Activated naive CD4-positive, alpha-beta T cell treated with Interleukin-2 at 50 U/mL for 16 hours (primary cell): ENCODE measurements around the gene SLC2A13.
"Not testable (repeated sequence)": the region's sequence is repeated elsewhere in the genome, so short reads cannot be mapped to it uniquely, and the experiment has no call there.

Source experiments
- DNase-seq: peaks from one replicate; pipeline ENCODE4 v3.0.0-alpha.2; 2020

Gene SLC2A13

DNA sequence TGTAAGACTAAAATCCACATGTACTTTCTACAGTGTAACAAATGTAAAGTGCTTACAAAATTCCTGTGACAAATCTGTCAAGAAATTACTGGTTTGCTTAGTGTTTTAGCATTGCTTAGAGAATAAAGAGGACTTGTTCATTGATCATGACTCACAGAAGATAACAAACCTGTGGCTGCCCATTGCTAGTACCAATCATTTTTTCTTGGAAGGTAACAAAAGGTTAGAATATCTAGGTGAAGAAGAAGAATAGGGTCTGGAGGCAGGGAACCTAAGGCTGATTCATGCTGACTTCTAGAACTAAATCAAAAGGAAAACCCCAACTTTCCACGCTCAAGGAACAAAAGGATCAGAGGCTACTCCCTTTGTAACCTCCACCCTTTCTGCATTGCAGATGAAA, 253.5 kb downstream of the SLC2A13 start:
- no peak for DNase-seq

- not testable (repeated sequence) for DNase-seq
Measured at GRCh38 chr12:39848218-39848617, 257.7 kb downstream of the SLC2A13 start.

- DNase-seq = no peak
Measured at GRCh38 chr12:39846971-39847650, 258.8 kb downstream of the SLC2A13 start.

GRCh38 chr12:39846304-39846703, 259.6 kb downstream of the SLC2A13 start:
- DNase-seq = no peak

- no peak for DNase-seq
Measured at GRCh38 chr12:39840422-39840821, 265.5 kb downstream of the SLC2A13 start.

GRCh38 chr12:39839072-39839471, 266.8 kb downstream of the SLC2A13 start:
- DNase-seq = no peak

DNA sequence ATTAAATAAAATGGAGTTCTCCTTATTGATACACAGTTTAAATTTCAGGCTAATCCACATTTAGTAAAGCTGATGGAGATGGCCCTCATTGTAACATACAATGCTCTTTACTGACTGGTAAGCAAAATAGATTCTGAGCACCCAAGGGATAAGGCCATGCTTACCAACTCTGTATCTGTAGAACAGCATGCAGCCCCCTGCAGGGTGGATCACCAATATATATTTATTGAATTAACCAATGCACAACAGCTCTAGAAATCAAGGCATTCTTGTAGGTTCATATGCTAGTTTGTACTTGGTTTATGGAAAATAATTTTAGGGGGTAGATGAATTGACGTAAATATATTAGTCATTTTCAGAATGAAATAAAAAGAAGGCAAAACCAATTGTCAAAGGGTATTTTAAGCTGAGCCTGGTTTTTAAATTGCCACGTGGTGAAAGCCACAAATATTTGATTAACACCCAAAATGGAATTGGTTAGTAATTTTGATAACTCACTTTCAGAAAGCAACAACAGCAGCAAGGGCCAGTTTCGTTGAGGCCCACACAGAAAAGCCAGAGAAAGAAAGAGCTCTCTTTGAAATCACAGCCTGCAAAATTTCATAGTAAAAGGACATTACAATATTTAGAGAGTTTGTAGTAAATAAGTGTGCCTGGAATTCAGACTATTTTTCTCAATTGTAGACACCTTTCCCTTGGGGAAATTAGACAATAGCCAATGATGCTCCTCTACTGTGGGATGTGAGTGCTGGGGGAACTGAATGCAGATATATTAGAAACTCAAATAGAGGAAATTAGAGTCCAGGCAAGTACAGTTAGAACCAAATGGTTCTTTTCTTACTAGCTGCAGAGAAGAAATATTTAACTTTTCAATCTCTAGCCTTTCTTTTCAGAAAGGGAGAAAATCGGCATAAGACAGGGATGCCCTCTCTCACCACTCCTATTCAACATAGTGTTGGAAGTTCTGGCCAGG, 270.1 kb downstream of the SLC2A13 start:
- no peak for DNase-seq

- DNase-seq = no peak
Measured at GRCh38 chr12:39831587-39832315, 274.1 kb downstream of the SLC2A13 start.

GRCh38 chr12:39830852-39831520, 274.9 kb downstream of the SLC2A13 start:
- DNase-seq = no peak

DNA sequence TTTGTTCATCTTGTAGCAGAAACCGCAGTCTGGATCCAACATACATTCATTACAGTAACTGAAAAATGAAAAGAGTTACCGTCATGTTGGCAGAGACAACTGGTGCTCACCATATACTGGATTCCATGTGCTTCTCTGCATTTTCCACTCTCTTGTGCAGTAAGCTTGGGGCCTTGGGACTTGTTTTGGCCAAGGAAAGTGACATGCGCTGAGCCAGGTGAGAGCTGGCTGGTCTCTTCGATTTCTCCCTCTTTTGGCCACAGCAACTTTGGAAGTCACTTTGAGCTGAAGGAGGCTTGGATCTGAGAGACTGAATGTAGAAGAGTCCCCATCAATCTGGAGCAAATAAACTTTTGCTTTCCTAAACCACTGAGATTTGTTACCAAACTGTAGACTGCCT, 275.7 kb downstream of the SLC2A13 start:
- no peak for DNase-seq

- no peak for DNase-seq
Measured at GRCh38 chr12:39824505-39825212, 281.2 kb downstream of the SLC2A13 start.

GRCh38 chr12:39816671-39817185, 289.2 kb downstream of the SLC2A13 start:
- no peak for DNase-seq

DNA sequence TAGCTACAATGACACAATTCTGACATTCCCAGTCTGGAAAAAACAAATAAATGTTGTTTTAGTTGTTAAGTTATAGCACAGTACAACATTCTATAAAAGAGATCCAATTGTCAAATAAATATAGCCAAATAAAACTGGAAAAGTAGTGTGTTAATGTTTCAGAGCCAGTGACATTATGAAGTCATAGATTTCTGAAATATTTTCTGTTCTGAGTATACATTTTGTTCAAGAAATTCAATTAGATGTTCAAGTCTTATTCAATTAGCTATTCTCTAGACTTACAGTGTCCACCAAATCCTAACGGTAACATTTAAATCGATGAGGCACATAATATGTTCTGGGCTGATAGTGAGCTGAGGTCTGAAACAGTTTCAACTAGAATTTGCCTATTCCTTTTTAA, 290.1 kb downstream of the SLC2A13 start:
- no peak for DNase-seq

GRCh38 chr12:39814626-39815025, 291.3 kb downstream of the SLC2A13 start:
- DNase-seq = no peak

- no peak for DNase-seq
Measured at GRCh38 chr12:39813776-39814175, 292.1 kb downstream of the SLC2A13 start.

- DNase-seq = not testable (repeated sequence)
Measured at GRCh38 chr12:39812456-39812855, 293.4 kb downstream of the SLC2A13 start.

- DNase-seq = no peak
Measured at GRCh38 chr12:39807043-39807442, 298.8 kb downstream of the SLC2A13 start.

- DNase-seq = no peak
Measured at GRCh38 chr12:39805651-39806050, 300.2 kb downstream of the SLC2A13 start.

GRCh38 chr12:39804898-39805297, 301.0 kb downstream of the SLC2A13 start:
- no peak for DNase-seq

- no peak for DNase-seq
Measured at GRCh38 chr12:39804479-39804878, 301.4 kb downstream of the SLC2A13 start.

DNA sequence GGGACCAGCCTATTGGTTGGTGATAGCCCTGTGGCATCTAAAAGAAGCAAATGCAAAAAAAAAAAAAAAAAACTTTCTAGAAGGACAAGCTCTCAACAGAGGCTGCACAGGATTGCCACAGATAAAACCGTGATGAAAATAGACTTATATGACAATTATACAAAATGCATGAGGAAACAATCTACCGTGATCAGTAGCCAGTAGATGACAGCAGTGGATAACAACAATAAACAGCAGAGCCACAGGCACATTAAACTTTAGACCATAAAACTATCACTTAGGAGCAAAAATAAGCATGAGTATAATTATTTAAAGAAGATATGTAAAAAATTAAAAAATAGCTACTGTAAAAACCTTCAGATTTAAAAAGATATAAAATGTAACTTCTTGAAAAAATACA, 302.7 kb downstream of the SLC2A13 start:
- DNase-seq = no peak

DNA sequence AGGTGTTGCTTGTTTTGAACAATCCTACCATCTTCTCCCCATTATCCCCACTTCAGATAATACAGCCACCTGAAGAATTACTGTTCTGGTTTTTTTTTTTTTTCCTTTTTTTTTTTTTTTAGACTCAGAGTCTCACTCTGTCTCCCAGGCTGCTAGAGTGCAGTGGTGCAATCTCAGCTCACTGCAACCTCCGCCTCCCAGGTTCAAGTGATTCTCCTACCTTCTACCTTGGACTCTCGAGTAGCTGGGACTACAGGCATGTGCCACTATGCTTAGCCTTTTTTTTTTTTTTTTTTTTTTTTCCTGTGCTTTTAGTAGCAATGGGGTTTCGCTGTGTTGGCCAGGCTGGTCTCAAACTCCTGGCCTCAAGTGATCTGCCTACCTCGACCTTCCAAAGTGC, 306.9 kb downstream of the SLC2A13 start:
- DNase-seq = no peak
